ENCODE measurements around the gene ASPHD1.

GRCh38 chr16:29926711-29927052 lies 26.4 kb downstream of the ASPHD1 start:
- TF ChIP-seq, protein P1, sequence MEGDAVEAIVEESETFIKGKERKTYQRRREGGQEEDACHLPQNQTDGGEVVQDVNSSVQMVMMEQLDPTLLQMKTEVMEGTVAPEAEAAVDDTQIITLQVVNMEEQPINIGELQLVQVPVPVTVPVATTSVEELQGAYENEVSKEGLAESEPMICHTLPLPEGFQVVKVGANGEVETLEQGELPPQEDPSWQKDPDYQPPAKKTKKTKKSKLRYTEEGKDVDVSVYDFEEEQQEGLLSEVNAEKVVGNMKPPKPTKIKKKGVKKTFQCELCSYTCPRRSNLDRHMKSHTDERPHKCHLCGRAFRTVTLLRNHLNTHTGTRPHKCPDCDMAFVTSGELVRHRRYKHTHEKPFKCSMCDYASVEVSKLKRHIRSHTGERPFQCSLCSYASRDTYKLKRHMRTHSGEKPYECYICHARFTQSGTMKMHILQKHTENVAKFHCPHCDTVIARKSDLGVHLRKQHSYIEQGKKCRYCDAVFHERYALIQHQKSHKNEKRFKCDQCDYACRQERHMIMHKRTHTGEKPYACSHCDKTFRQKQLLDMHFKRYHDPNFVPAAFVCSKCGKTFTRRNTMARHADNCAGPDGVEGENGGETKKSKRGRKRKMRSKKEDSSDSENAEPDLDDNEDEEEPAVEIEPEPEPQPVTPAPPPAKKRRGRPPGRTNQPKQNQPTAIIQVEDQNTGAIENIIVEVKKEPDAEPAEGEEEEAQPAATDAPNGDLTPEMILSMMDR (IDR thresholded peaks at IDR 0.05; ENCODE audit: poor library complexity), result no peak
- no peak for TF ChIP-seq EZH2 (IDR thresholded peaks at IDR 0.05; ENCODE audit: borderline replicate concordance)
- no peak for TF ChIP-seq EZH2phosphoT487 (IDR thresholded peaks at IDR 0.05; ENCODE audit: low read depth, severe bottlenecking, unreplicated experiment)

Data from hepatocyte (in vitro differentiated cells).